ENCODE data around the gene SERPINC1. TPM values are rescaled to one million over a fixed set of nuclear protein-coding genes. Genes with fewer than 3 reads are reported as not detected.
"Not testable (repeated sequence)": the region's sequence is repeated elsewhere in the genome, so short reads cannot be mapped to it uniquely, and the experiment has no call there.

The SERPINC1 gene
- total RNA-seq, 6 donors from 2014 or later: 0.26 to 1.5 TPM; not detected in 4

- Histone ChIP-seq H3K36me3 (peaks cover 46 to 97% (median 73%) of the 10 kb centered on the region in 4 donors), H3K4me3 (no peak overlapping the region), H3K4me1 (no peaks in the 10 kb centered on the region), H3K9me3 (no peaks in the 10 kb centered on the region), H3K27ac (no peak overlapping the region), H3K27me3 (no peaks in the 10 kb centered on the region)
- DNase-seq: no peak
- no peak for TF ChIP-seq POLR2AphosphoS5 (IDR thresholded peaks at IDR 0.05)
- no peak for TF ChIP-seq EP300 (IDR thresholded peaks at IDR 0.05)
- no peak for TF ChIP-seq POLR2A (IDR thresholded peaks at IDR 0.05)
- TF ChIP-seq CTCF (IDR thresholded peaks at IDR 0.05): no peak
- 98 to 100% methylated on average over 4 of the region's 4 CpGs for WGBS, 2 donors
- ATAC-seq (ENCODE audit: low FRiP score in 2 of 2): no peak
Observed at GRCh38 chr1:173948594-173948993, 31.5 kb upstream of the SERPINC1 start.

GRCh38 chr1:173946380-173946921, 29.3 kb upstream of the SERPINC1 start:
- DNase-seq: no peak
- WGBS, 2 donors: 82 to 86% methylated on average over 4 of the region's 4 CpGs
- no peaks in the 10 kb centered on the region for H3K27me3 ChIP-seq
- no peaks in the 10 kb centered on the region for H3K4me1 ChIP-seq
- no peak for ATAC-seq (ENCODE audit: low FRiP score in 2 of 2)
- no peak overlapping the region for H3K4me3 ChIP-seq
- no peak for TF ChIP-seq CTCF (IDR thresholded peaks at IDR 0.05)
- TF ChIP-seq POLR2A (IDR thresholded peaks at IDR 0.05): no peak
- TF ChIP-seq POLR2AphosphoS5 (IDR thresholded peaks at IDR 0.05): no peak
- no peak for TF ChIP-seq EP300 (IDR thresholded peaks at IDR 0.05)
- H3K27ac ChIP-seq: no peak overlapping the region
- H3K36me3 ChIP-seq: peaks cover 43 to 100% (median 79%) of the 10 kb centered on the region in 4 donors
- H3K9me3 ChIP-seq: no peaks in the 10 kb centered on the region

GRCh38 chr1:173937062-173937461, 19.9 kb upstream of the SERPINC1 start:
- Histone ChIP-seq H3K36me3 (peaks cover 26 to 94% (median 38%) of the 10 kb centered on the region in 4 donors), H3K4me1 (no peaks in the 10 kb centered on the region), H3K9me3 (no peaks in the 10 kb centered on the region), H3K27ac (no peak overlapping the region), H3K4me3 (no peak overlapping the region), H3K27me3 (no peaks in the 10 kb centered on the region)
- no peak for TF ChIP-seq POLR2A (IDR thresholded peaks at IDR 0.05)
- TF ChIP-seq POLR2AphosphoS5 (IDR thresholded peaks at IDR 0.05): no peak
- no peak for TF ChIP-seq EP300 (IDR thresholded peaks at IDR 0.05)
- TF ChIP-seq CTCF (IDR thresholded peaks at IDR 0.05): no peak
- no peak for ATAC-seq (ENCODE audit: low FRiP score in 2 of 2)
- WGBS, 2 donors: 81 to 85% methylated on average over 2 of the region's 2 CpGs
- DNase-seq: no peak

GRCh38 chr1:173934440-173934839, 17.3 kb upstream of the SERPINC1 start:
- Histone ChIP-seq H3K4me3 (no peak overlapping the region), H3K36me3 (peaks cover 15 to 84% (median 18%) of the 10 kb centered on the region in 4 donors), H3K27me3 (no peaks in the 10 kb centered on the region), H3K9me3 (no peaks in the 10 kb centered on the region), H3K4me1 (no peaks in the 10 kb centered on the region), H3K27ac (no peak overlapping the region)
- no peak for TF ChIP-seq CTCF (IDR thresholded peaks at IDR 0.05)
- no peak for TF ChIP-seq POLR2AphosphoS5 (IDR thresholded peaks at IDR 0.05)
- TF ChIP-seq POLR2A (IDR thresholded peaks at IDR 0.05): no peak
- TF ChIP-seq EP300 (IDR thresholded peaks at IDR 0.05): no peak
- 92 to 93% methylated on average over 1 of the region's 1 CpG for WGBS, 2 donors
- no peak for DNase-seq
- no peak for ATAC-seq (ENCODE audit: low FRiP score in 2 of 2)

GRCh38 chr1:173930541-173930940, 13.4 kb upstream of the SERPINC1 start:
- not testable (repeated sequence) for H3K9me3 ChIP-seq; ATAC-seq (ENCODE audit: low FRiP score in 2 of 2); H3K27ac ChIP-seq; H3K4me1 ChIP-seq; H3K27me3 ChIP-seq; H3K4me3 ChIP-seq; DNase-seq
- H3K36me3 ChIP-seq: peaks cover 0 to 49% (median 4%) of the 10 kb centered on the region in 4 donors
- 97 to 98% methylated on average over 5 of the region's 5 CpGs for WGBS, 2 donors

All from upper lobe of left lung (tissue), 6 donors.